Cerebellar cortex (tissue), 1 donor: ENCODE results near the gene GRIN3A.
A peak's percentile ranks its signal among the peaks of the same experiment; 100 is the strongest.
"Not testable (repeated sequence)": the region's sequence is repeated elsewhere in the genome, so short reads cannot be mapped to it uniquely, and the experiment has no call there.

Source experiments
- DNase-seq: peaks from one replicate; pipeline ENCODE4 v3.0.0-alpha.2; 2015; ENCODE audit warnings: low spot score

Gene GRIN3A

GRCh38 chr9:101578378-101578777, 160.1 kb downstream of the GRIN3A start:
- DNase-seq = no peak

GRCh38 chr9:101574731-101575333, 163.6 kb downstream of the GRIN3A start:
- no peak for DNase-seq

GRCh38 chr9:101572316-101572715, 166.1 kb downstream of the GRIN3A start:
- DNase-seq = no peak

GRCh38 chr9:101571114-101571513, 167.3 kb downstream of the GRIN3A start:
- DNase-seq = no peak

GRCh38 chr9:101569741-101570501, 168.5 kb downstream of the GRIN3A start:
- no peak for DNase-seq

GRCh38 chr9:101567725-101568350, 170.6 kb downstream of the GRIN3A start:
- no peak for DNase-seq

- peak; percentile 18 for DNase-seq
Measured at GRCh38 chr9:101566904-101567724, 171.3 kb downstream of the GRIN3A start.

- no peak for DNase-seq
Measured at GRCh38 chr9:101564252-101564651, 174.2 kb downstream of the GRIN3A start.

GRCh38 chr9:101562966-101563365, 175.5 kb downstream of the GRIN3A start:
- DNase-seq = no peak

- no peak for DNase-seq
Measured at GRCh38 chr9:101561740-101562139, 176.7 kb downstream of the GRIN3A start.

GRCh38 chr9:101549472-101550098, 188.9 kb downstream of the GRIN3A start:
- not testable (repeated sequence) for DNase-seq

- no peak for DNase-seq
Measured at GRCh38 chr9:101543098-101543735, 195.2 kb downstream of the GRIN3A start.

- DNase-seq = no peak
Measured at GRCh38 chr9:101540069-101540468, 198.4 kb downstream of the GRIN3A start.

- no peak for DNase-seq
Measured at GRCh38 chr9:101536938-101537337, 201.5 kb downstream of the GRIN3A start.

GRCh38 chr9:101536351-101536750, 202.1 kb downstream of the GRIN3A start:
- DNase-seq = no peak

- DNase-seq = peak; percentile 100
Measured at GRCh38 chr9:101533334-101534204, 204.9 kb downstream of the GRIN3A start, which contains the start of gene RNF20. Gene RNF20 (plus strand): TSS chr9:101533853. CDS start chr9:101535424, 1,571 bp downstream.

GRCh38 chr9:101530076-101530711, 208.3 kb downstream of the GRIN3A start:
- DNase-seq = peak; percentile 86

GRCh38 chr9:101528015-101528414, 210.4 kb downstream of the GRIN3A start:
- DNase-seq = no peak

- no peak for DNase-seq
Measured at GRCh38 chr9:101527066-101527465, 211.4 kb downstream of the GRIN3A start.

- no peak for DNase-seq
Measured at GRCh38 chr9:101524371-101524770, 214.1 kb downstream of the GRIN3A start.
